ENCODE data around the gene KRTAP5-4.

- TF ChIP-seq EZH2phosphoT487 (IDR thresholded peaks at IDR 0.05; ENCODE audit: insufficient read depth, low read depth) (no peak), EZH2 (IDR thresholded peaks at IDR 0.05; ENCODE audit: insufficient read depth, poor library complexity, severe bottlenecking) (no peak)
These were observed 45.1 kb downstream of the KRTAP5-4 start for GRCh38 chr11:1576825-1577224.

Data from GM23248 (cell line).